ENCODE measurements around the gene ATP2C2.

ATP2C2 gene

GRCh38 chr16:84347161-84347560 is 21.2 kb upstream of the ATP2C2 start:
- Histone ChIP-seq H3K79me1 (replicated peaks; ENCODE audit: low read length, poor library complexity, severe bottlenecking) (no peaks in the 10 kb centered on the region), H3K4ac (ENCODE audit: low read depth in 1 of 2, low read length in 2 of 2) (no peak overlapping the region), H3K4me2 (ENCODE audit: low read length, poor library complexity, severe bottlenecking) (no peak overlapping the region), H4K91ac (ENCODE audit: low read length) (no peak overlapping the region), H3K23ac (ENCODE audit: low read length in 2 of 2) (no peak overlapping the region), H2AFZ (ENCODE audit: low read depth, low read length) (no peak overlapping the region), H3K27ac (ENCODE audit: low read length, poor library complexity, severe bottlenecking) (no peak overlapping the region), H2BK15ac (ENCODE audit: low read depth, poor library complexity, severe bottlenecking) (no peak overlapping the region), H2BK120ac (ENCODE audit: low read depth, low read length) (no peak overlapping the region), H3K4me3 (ENCODE audit: insufficient read depth in 1 of 2, low read depth in 1 of 2, low read length in 2 of 2) (no peak overlapping the region), H4K8ac (ENCODE audit: low read length) (no peak overlapping the region), H3K36me3 (ENCODE audit: control insufficient read depth in 1 of 2, insufficient read depth in 2 of 2, low read depth in 1 of 2, low read length in 2 of 2) (no peaks in the 10 kb centered on the region), H3K18ac (ENCODE audit: low read depth in 1 of 2, low read length in 2 of 2) (no peak overlapping the region), H3K14ac (ENCODE audit: low read length in 2 of 2) (no peak overlapping the region), H2BK5ac (ENCODE audit: low read depth, low read length, poor library complexity, severe bottlenecking) (no peak overlapping the region), H3K9ac (ENCODE audit: low read length) (no peak overlapping the region), H2BK12ac (ENCODE audit: low read length in 2 of 2) (no peak overlapping the region), H3K9me3 (ENCODE audit: control insufficient read depth, low read length) (no peaks in the 10 kb centered on the region), H3K4me1 (ENCODE audit: control insufficient read depth, insufficient read depth, low read depth, low read length) (peaks cover 1% of the 10 kb centered on the region), H2AK5ac (ENCODE audit: low read length, severe bottlenecking) (no peak overlapping the region), H3K27me3 (ENCODE audit: control insufficient read depth in 1 of 2, insufficient read depth in 1 of 2, low read length in 2 of 2) (peaks cover 23 to 58% of the 10 kb centered on the region in 2 experiments)
- no peak for DNase-seq
- 76% methylated on average over 9 of the region's 9 CpGs for WGBS

DNA sequence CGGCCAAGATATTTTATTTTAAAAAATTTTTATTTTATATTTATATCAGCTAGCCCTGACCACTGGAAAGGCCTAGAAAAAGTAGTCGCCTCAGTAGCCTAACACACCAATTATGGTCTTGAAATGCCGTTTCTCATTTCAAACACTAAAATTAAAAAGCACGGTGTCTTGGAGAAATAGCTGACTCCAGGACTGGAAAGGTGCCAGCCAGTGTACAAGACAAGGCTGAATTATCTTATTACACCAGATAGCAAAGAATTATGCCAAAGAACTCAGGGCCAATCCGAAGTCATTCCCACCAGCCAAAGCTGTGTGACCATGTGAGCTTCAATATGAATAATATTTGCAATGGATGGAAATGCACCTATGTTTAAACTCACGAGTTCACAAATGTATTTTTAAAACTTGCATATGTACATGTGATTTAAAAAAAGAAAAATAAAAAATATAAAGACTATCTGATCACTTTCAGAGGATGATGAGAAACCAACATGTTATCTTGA is 19.9 kb upstream of the ATP2C2 start:
- no peak overlapping the region for H2AK5ac ChIP-seq (ENCODE audit: low read length, severe bottlenecking)
- no peak overlapping the region for H3K14ac ChIP-seq (ENCODE audit: low read length in 2 of 2)
- H3K9me3 ChIP-seq (ENCODE audit: control insufficient read depth, low read length): no peaks in the 10 kb centered on the region
- no peak overlapping the region for H3K4ac ChIP-seq (ENCODE audit: low read depth in 1 of 2, low read length in 2 of 2)
- no peak overlapping the region for H2BK15ac ChIP-seq (ENCODE audit: low read depth, poor library complexity, severe bottlenecking)
- H4K8ac ChIP-seq (ENCODE audit: low read length): no peak overlapping the region
- no peak overlapping the region for H2AFZ ChIP-seq (ENCODE audit: low read depth, low read length)
- no peak overlapping the region for H2BK120ac ChIP-seq (ENCODE audit: low read depth, low read length)
- DNase-seq: no peak
- no peak overlapping the region for H3K18ac ChIP-seq (ENCODE audit: low read depth in 1 of 2, low read length in 2 of 2)
- no peak overlapping the region for H3K4me2 ChIP-seq (ENCODE audit: low read length, poor library complexity, severe bottlenecking)
- 77% methylated on average over 3 of the region's 6 CpGs for WGBS
- H3K27ac ChIP-seq (ENCODE audit: low read length, poor library complexity, severe bottlenecking): no peak overlapping the region
- no peak overlapping the region for H3K23ac ChIP-seq (ENCODE audit: low read length in 2 of 2)
- no peaks in the 10 kb centered on the region for H3K79me1 ChIP-seq (replicated peaks; ENCODE audit: low read length, poor library complexity, severe bottlenecking)
- H4K91ac ChIP-seq (ENCODE audit: low read length): no peak overlapping the region
- H2BK5ac ChIP-seq (ENCODE audit: low read depth, low read length, poor library complexity, severe bottlenecking): no peak overlapping the region
- H3K27me3 ChIP-seq (ENCODE audit: control insufficient read depth in 1 of 2, insufficient read depth in 1 of 2, low read length in 2 of 2): peaks cover 23 to 56% of the 10 kb centered on the region in 2 experiments
- H2BK12ac ChIP-seq (ENCODE audit: low read length in 2 of 2): no peak overlapping the region
- H3K4me3 ChIP-seq (ENCODE audit: insufficient read depth in 1 of 2, low read depth in 1 of 2, low read length in 2 of 2): no peak overlapping the region
- no peak overlapping the region for H3K9ac ChIP-seq (ENCODE audit: low read length)
- peaks cover 1% of the 10 kb centered on the region for H3K4me1 ChIP-seq (ENCODE audit: control insufficient read depth, insufficient read depth, low read depth, low read length)
- H3K36me3 ChIP-seq (ENCODE audit: control insufficient read depth in 1 of 2, insufficient read depth in 2 of 2, low read depth in 1 of 2, low read length in 2 of 2): no peaks in the 10 kb centered on the region

DNA sequence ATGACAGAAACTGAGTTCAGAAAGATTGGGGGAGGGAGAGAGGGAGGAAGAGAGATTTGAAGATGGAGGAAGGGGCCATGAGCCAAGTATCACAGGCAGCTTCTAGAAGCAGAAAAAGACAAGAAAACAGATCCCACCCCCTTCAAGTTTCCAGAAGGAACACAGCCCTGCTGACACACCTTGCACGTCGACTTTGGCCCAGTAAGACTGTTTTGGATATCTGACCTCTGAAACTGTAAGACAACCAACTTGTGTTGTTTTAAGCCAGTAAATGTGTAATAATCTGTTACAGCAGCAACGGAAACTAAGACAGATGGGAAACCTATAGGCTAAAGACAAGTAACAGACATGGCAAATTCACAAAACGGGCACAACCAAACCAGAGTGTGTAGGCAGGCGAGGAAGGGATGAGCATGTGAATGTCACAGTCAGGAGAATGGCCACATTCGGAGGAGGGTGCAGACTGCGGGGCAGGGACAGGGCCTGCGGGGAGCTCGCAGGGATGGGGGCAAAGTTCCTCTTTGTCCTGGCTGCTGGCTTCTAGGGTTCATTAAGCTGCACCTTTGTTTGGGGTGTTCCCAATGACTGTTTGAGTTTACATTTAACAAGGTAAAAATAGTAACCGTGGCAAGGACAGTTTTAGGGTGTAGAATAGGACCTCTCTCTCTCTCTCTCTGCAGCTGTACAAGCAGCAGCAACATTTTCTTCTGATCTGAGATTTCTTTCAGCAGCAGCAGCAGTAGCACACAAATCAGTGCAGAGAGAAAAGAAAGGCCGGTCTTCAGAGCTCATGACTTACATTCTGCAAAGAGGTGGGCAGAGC is 18.3 kb upstream of the ATP2C2 start:
- Histone ChIP-seq H3K23ac (ENCODE audit: low read length in 2 of 2) (no peak overlapping the region), H2AFZ (ENCODE audit: low read depth, low read length) (no peak overlapping the region), H3K18ac (ENCODE audit: low read depth in 1 of 2, low read length in 2 of 2) (no peak overlapping the region), H4K8ac (ENCODE audit: low read length) (no peak overlapping the region), H2BK5ac (ENCODE audit: low read depth, low read length, poor library complexity, severe bottlenecking) (no peak overlapping the region), H3K4me3 (ENCODE audit: insufficient read depth in 1 of 2, low read depth in 1 of 2, low read length in 2 of 2) (no peak overlapping the region), H3K9me3 (ENCODE audit: control insufficient read depth, low read length) (no peaks in the 10 kb centered on the region), H2BK120ac (ENCODE audit: low read depth, low read length) (no peak overlapping the region), H3K4ac (ENCODE audit: low read depth in 1 of 2, low read length in 2 of 2) (no peak overlapping the region), H3K4me2 (ENCODE audit: low read length, poor library complexity, severe bottlenecking) (no peak overlapping the region), H2BK12ac (ENCODE audit: low read length in 2 of 2) (no peak overlapping the region), H4K91ac (ENCODE audit: low read length) (no peak overlapping the region), H3K36me3 (ENCODE audit: control insufficient read depth in 1 of 2, insufficient read depth in 2 of 2, low read depth in 1 of 2, low read length in 2 of 2) (no peaks in the 10 kb centered on the region), H2BK15ac (ENCODE audit: low read depth, poor library complexity, severe bottlenecking) (no peak overlapping the region), H3K79me1 (replicated peaks; ENCODE audit: low read length, poor library complexity, severe bottlenecking) (no peaks in the 10 kb centered on the region), H3K27me3 (ENCODE audit: control insufficient read depth in 1 of 2, insufficient read depth in 1 of 2, low read length in 2 of 2) (peaks cover 26 to 44% of the 10 kb centered on the region in 2 experiments), H2AK5ac (ENCODE audit: low read length, severe bottlenecking) (no peak overlapping the region), H3K9ac (ENCODE audit: low read length) (no peak overlapping the region), H3K4me1 (ENCODE audit: control insufficient read depth, insufficient read depth, low read depth, low read length) (peaks cover 1% of the 10 kb centered on the region), H3K14ac (ENCODE audit: low read length in 2 of 2) (no peak overlapping the region), H3K27ac (ENCODE audit: low read length, poor library complexity, severe bottlenecking) (no peak overlapping the region)
- DNase-seq: no peak
- WGBS: 82% methylated on average over 11 of the region's 11 CpGs

- H3K27me3 ChIP-seq (ENCODE audit: control insufficient read depth in 1 of 2, insufficient read depth in 1 of 2, low read length in 2 of 2): peaks cover 23 to 37% of the 10 kb centered on the region in 2 experiments
- no peak overlapping the region for H3K14ac ChIP-seq (ENCODE audit: low read length in 2 of 2)
- no peak overlapping the region for H3K4ac ChIP-seq (ENCODE audit: low read depth in 1 of 2, low read length in 2 of 2)
- no peaks in the 10 kb centered on the region for H3K9me3 ChIP-seq (ENCODE audit: control insufficient read depth, low read length)
- H3K79me1 ChIP-seq (replicated peaks; ENCODE audit: low read length, poor library complexity, severe bottlenecking): no peaks in the 10 kb centered on the region
- no peak overlapping the region for H3K27ac ChIP-seq (ENCODE audit: low read length, poor library complexity, severe bottlenecking)
- DNase-seq: no peak
- H2BK120ac ChIP-seq (ENCODE audit: low read depth, low read length): no peak overlapping the region
- H3K4me1 ChIP-seq (ENCODE audit: control insufficient read depth, insufficient read depth, low read depth, low read length): peaks cover 1% of the 10 kb centered on the region
- H3K36me3 ChIP-seq (ENCODE audit: control insufficient read depth in 1 of 2, insufficient read depth in 2 of 2, low read depth in 1 of 2, low read length in 2 of 2): no peaks in the 10 kb centered on the region
- no peak overlapping the region for H3K4me2 ChIP-seq (ENCODE audit: low read length, poor library complexity, severe bottlenecking)
- no peak overlapping the region for H3K9ac ChIP-seq (ENCODE audit: low read length)
- H3K4me3 ChIP-seq (ENCODE audit: insufficient read depth in 1 of 2, low read depth in 1 of 2, low read length in 2 of 2): no peak overlapping the region
- no peak overlapping the region for H2AFZ ChIP-seq (ENCODE audit: low read depth, low read length)
- no peak overlapping the region for H3K23ac ChIP-seq (ENCODE audit: low read length in 2 of 2)
- H4K8ac ChIP-seq (ENCODE audit: low read length): no peak overlapping the region
- H2AK5ac ChIP-seq (ENCODE audit: low read length, severe bottlenecking): no peak overlapping the region
- H3K18ac ChIP-seq (ENCODE audit: low read depth in 1 of 2, low read length in 2 of 2): no peak overlapping the region
- WGBS: 82% methylated on average over 14 of the region's 16 CpGs
- H4K91ac ChIP-seq (ENCODE audit: low read length): no peak overlapping the region
- H2BK5ac ChIP-seq (ENCODE audit: low read depth, low read length, poor library complexity, severe bottlenecking): no peak overlapping the region
- H2BK15ac ChIP-seq (ENCODE audit: low read depth, poor library complexity, severe bottlenecking): no peak overlapping the region
- no peak overlapping the region for H2BK12ac ChIP-seq (ENCODE audit: low read length in 2 of 2)
These were observed 17.5 kb upstream of the ATP2C2 start for GRCh38 chr16:84350685-84351400.
